T-helper 2 cell treated with Interferon-gamma antibody and Interleukin-4, amounts not matched to agents 5 μg/mL and 100 μg/mL, for 36 hours (primary cell): Measurements from ENCODE around the gene TTC4.
A peak's percentile ranks its signal among the peaks of the same experiment; 100 is the strongest.

Source experiments
- DNase-seq: peaks from one replicate; pipeline ENCODE4 v3.0.0; 2021; ENCODE audit warnings: low spot score
- H3K27ac Mint-ChIP-seq: one replicate; pipeline ENCODE4 v1.8.0; 2021; ENCODE audit warnings: mild to moderate bottlenecking, mixed read lengths
- H3K27me3 Mint-ChIP-seq: one replicate; pipeline ENCODE4 v1.8.0; 2021; ENCODE audit warnings: low read depth, mixed read lengths
- H3K36me3 Mint-ChIP-seq: one replicate; pipeline ENCODE4 v1.8.0; 2021; ENCODE audit warnings: low read depth, mixed read lengths
- H3K4me1 Mint-ChIP-seq: one replicate; pipeline ENCODE4 v1.8.0; 2021; ENCODE audit warnings: low read depth, mixed read lengths
- H3K4me3 Mint-ChIP-seq: one replicate; pipeline ENCODE4 v1.8.0; 2022; ENCODE audit warnings: mild to moderate bottlenecking, moderate library complexity, mixed read lengths
- H3K9me3 Mint-ChIP-seq: one replicate; pipeline ENCODE4 v1.8.0; 2021; ENCODE audit warnings: mixed read lengths

The TTC4 gene

GRCh38 chr1:54711536-54711935, 4.1 kb upstream of the TTC4 start:
- DNase-seq: no peak
- H3K4me3 Mint-ChIP-seq: no peak overlapping the region
- H3K27me3 Mint-ChIP-seq: no peaks in the 10 kb centered on the region
- H3K9me3 Mint-ChIP-seq: no peaks in the 10 kb centered on the region
- H3K4me1 Mint-ChIP-seq: peaks cover 11% of the 10 kb centered on the region
- no peaks in the 10 kb centered on the region for H3K36me3 Mint-ChIP-seq
- no peak overlapping the region for H3K27ac Mint-ChIP-seq

- peaks cover 20% of the 10 kb centered on the region for H3K4me1 Mint-ChIP-seq
- H3K36me3 Mint-ChIP-seq: peaks cover 12% of the 10 kb centered on the region
- peak overlapping the region; percentile 93 for H3K4me3 Mint-ChIP-seq
- no peaks in the 10 kb centered on the region for H3K9me3 Mint-ChIP-seq
- peak overlapping the region; percentile 73 for H3K27ac Mint-ChIP-seq
- no peak for DNase-seq
- no peaks in the 10 kb centered on the region for H3K27me3 Mint-ChIP-seq
Observed at GRCh38 chr1:54714881-54715492, 674 bp upstream of the TTC4 start.

- no peaks in the 10 kb centered on the region for H3K9me3 Mint-ChIP-seq
- H3K27ac Mint-ChIP-seq: peak overlapping the region; percentile 87
- peak overlapping the region; percentile 93 for H3K4me3 Mint-ChIP-seq
- no peaks in the 10 kb centered on the region for H3K27me3 Mint-ChIP-seq
- peaks cover 20% of the 10 kb centered on the region for H3K4me1 Mint-ChIP-seq
- H3K36me3 Mint-ChIP-seq: peaks cover 20% of the 10 kb centered on the region
- no peak for DNase-seq
Observed at GRCh38 chr1:54716299-54717047, 812 bp downstream of the TTC4 start.

- Mint-ChIP-seq H3K36me3 (peaks cover 62% of the 10 kb centered on the region), H3K4me3 (no peak overlapping the region), H3K4me1 (peaks cover 8% of the 10 kb centered on the region), H3K9me3 (peaks cover 5% of the 10 kb centered on the region), H3K27me3 (no peaks in the 10 kb centered on the region), H3K27ac (no peak overlapping the region)
- no peak for DNase-seq
Observed at GRCh38 chr1:54721719-54722118, 6.1 kb downstream of the TTC4 start.

GRCh38 chr1:54723985-54724384, 8.3 kb downstream of the TTC4 start:
- DNase-seq: no peak
- Mint-ChIP-seq H3K4me3 (no peak overlapping the region), H3K27ac (no peak overlapping the region), H3K27me3 (no peaks in the 10 kb centered on the region), H3K9me3 (peaks cover 5% of the 10 kb centered on the region), H3K4me1 (no peaks in the 10 kb centered on the region), H3K36me3 (peaks cover 65% of the 10 kb centered on the region)

- Mint-ChIP-seq H3K9me3 (peaks cover 5% of the 10 kb centered on the region), H3K27ac (no peak overlapping the region), H3K27me3 (no peaks in the 10 kb centered on the region), H3K4me1 (no peaks in the 10 kb centered on the region), H3K36me3 (peaks cover 63% of the 10 kb centered on the region), H3K4me3 (no peak overlapping the region)
- no peak for DNase-seq
Observed at GRCh38 chr1:54724771-54725170, 9.1 kb downstream of the TTC4 start.

- Mint-ChIP-seq H3K9me3 (peaks cover 5% of the 10 kb centered on the region), H3K4me1 (no peaks in the 10 kb centered on the region), H3K27me3 (no peaks in the 10 kb centered on the region), H3K4me3 (no peak overlapping the region), H3K27ac (no peak overlapping the region), H3K36me3 (peaks cover 54% of the 10 kb centered on the region)
- DNase-seq: no peak
Observed at GRCh38 chr1:54728027-54728426, 12.4 kb downstream of the TTC4 start.

- Mint-ChIP-seq H3K27ac (no peak overlapping the region), H3K36me3 (peaks cover 41% of the 10 kb centered on the region), H3K27me3 (no peaks in the 10 kb centered on the region), H3K4me3 (no peak overlapping the region), H3K4me1 (no peaks in the 10 kb centered on the region), H3K9me3 (no peaks in the 10 kb centered on the region)
- DNase-seq: no peak
Observed at GRCh38 chr1:54736685-54737084, 21.0 kb downstream of the TTC4 start.

GRCh38 chr1:54738244-54738643, 22.6 kb downstream of the TTC4 start:
- Mint-ChIP-seq H3K4me3 (no peak overlapping the region), H3K9me3 (no peaks in the 10 kb centered on the region), H3K36me3 (peaks cover 42% of the 10 kb centered on the region), H3K27me3 (no peaks in the 10 kb centered on the region), H3K4me1 (no peaks in the 10 kb centered on the region), H3K27ac (no peak overlapping the region)
- DNase-seq: no peak

GRCh38 chr1:54741531-54741930, 25.9 kb downstream of the TTC4 start:
- no peaks in the 10 kb centered on the region for H3K27me3 Mint-ChIP-seq
- peaks cover 28% of the 10 kb centered on the region for H3K36me3 Mint-ChIP-seq
- no peak overlapping the region for H3K27ac Mint-ChIP-seq
- no peaks in the 10 kb centered on the region for H3K4me1 Mint-ChIP-seq
- no peak for DNase-seq
- H3K9me3 Mint-ChIP-seq: no peaks in the 10 kb centered on the region
- H3K4me3 Mint-ChIP-seq: no peak overlapping the region

- no peaks in the 10 kb centered on the region for H3K4me1 Mint-ChIP-seq
- DNase-seq: no peak
- H3K9me3 Mint-ChIP-seq: no peaks in the 10 kb centered on the region
- H3K4me3 Mint-ChIP-seq: no peak overlapping the region
- H3K27me3 Mint-ChIP-seq: no peaks in the 10 kb centered on the region
- no peak overlapping the region for H3K27ac Mint-ChIP-seq
- H3K36me3 Mint-ChIP-seq: peaks cover 22% of the 10 kb centered on the region
Observed at GRCh38 chr1:54742282-54742681, 26.6 kb downstream of the TTC4 start.

GRCh38 chr1:54743416-54744226, 28.0 kb downstream of the TTC4 start:
- H3K9me3 Mint-ChIP-seq: no peaks in the 10 kb centered on the region
- no peaks in the 10 kb centered on the region for H3K4me1 Mint-ChIP-seq
- DNase-seq: no peak
- peaks cover 14% of the 10 kb centered on the region for H3K36me3 Mint-ChIP-seq
- H3K27ac Mint-ChIP-seq: no peak overlapping the region
- H3K27me3 Mint-ChIP-seq: no peaks in the 10 kb centered on the region
- H3K4me3 Mint-ChIP-seq: no peak overlapping the region

- DNase-seq: no peak
- H3K27me3 Mint-ChIP-seq: no peaks in the 10 kb centered on the region
- H3K9me3 Mint-ChIP-seq: no peaks in the 10 kb centered on the region
- H3K4me3 Mint-ChIP-seq: no peak overlapping the region
- H3K4me1 Mint-ChIP-seq: no peaks in the 10 kb centered on the region
- peaks cover 11% of the 10 kb centered on the region for H3K36me3 Mint-ChIP-seq
- no peak overlapping the region for H3K27ac Mint-ChIP-seq
Observed at GRCh38 chr1:54744696-54745095, 29.0 kb downstream of the TTC4 start.

GRCh38 chr1:54745274-54745673, 29.6 kb downstream of the TTC4 start:
- Mint-ChIP-seq H3K4me3 (no peak overlapping the region), H3K9me3 (no peaks in the 10 kb centered on the region), H3K36me3 (peaks cover 8% of the 10 kb centered on the region), H3K4me1 (no peaks in the 10 kb centered on the region), H3K27me3 (no peaks in the 10 kb centered on the region), H3K27ac (no peak overlapping the region)
- no peak for DNase-seq
